Measurements from ENCODE around the gene OPTN.
"Not testable (repeated sequence)": the region's sequence is repeated elsewhere in the genome, so short reads cannot be mapped to it uniquely, and the experiment has no call there.

The OPTN gene

DNA sequence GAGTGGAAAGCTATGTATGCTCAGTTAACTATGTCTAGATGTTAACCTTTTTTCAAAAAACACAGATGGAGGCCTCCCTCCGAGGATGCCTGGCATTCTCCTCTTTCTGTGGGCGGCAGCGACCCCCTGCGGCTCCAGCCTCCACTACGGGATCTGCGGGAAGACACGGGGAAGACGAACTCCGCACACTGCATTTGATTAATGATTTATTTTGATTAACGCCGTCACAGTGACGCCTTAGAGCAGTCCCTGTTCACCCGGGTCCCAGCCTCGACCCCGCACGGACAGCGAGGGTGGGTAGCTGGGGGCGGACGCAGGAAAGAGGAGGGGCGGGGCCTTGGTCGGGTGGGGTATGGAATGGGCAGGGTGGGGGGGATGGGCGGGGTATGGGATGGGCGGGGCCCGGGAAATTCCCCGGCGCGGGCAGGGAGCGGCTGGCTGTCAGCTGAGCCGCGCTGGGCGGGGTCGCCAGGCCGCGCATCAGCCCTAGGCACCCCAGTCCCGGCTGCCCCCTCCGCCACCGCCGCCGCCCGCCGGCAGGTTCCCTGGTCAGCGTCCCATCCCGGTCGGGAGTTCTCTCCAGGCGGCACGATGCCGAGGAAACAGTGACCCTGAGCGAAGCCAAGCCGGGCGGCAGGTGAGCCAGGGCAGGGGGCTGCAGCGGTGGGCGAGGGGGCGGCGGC is at the start of gene OPTN:
OPTN (plus strand) TSS at position 498 of the 683 bp plus-strand sequence. CDS start 8,960 bp downstream, outside the sequence.
- DNase-seq = peak; percentile 38

DNA sequence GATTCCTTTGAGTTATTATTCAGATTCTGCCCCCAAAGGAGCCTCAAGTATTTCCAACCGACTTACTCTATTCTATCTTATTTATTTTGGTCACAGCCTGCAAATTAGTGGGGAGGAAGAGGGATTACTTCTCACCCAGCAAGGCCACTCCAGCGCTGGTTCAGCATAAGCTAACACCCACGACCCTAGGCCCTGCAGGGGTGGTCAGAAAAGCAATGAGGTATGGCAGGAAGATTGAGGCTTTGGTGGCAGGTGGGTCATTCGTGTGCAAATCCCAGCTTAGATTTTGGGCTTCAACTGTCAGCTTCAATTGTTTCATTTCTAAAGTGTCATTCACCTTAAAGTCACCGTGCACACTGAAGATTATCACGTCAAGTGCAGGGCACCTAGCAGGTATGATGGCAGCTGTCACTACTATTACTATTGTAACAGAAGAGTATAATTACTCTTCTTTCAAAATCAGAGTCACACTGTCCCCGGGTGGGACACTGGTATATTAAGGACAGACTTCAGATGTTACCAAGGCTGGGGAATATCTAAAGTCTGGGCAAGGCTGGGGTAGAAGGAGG is 48.8 kb upstream of the OPTN start:
- no peak for DNase-seq

DNA sequence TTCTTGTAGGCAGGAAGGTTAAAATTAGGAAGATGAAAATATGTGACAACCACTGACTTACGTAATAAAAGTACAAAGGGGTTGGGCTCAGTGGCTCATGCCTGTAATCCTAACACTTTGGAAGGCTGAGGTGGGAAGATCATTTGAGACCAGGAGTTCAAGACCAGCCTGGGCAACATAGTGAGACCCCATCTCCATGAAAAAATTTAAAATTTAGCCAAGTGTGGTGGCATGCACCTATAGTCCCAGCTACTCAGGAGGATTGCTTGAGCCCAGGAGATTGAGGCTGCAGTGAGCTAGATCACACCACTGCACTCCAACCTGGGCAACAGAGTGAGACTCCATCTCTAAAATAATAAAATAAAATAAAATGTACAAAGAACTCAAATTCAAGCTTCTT is 46.8 kb upstream of the OPTN start:
- not testable (repeated sequence) for DNase-seq

DNA sequence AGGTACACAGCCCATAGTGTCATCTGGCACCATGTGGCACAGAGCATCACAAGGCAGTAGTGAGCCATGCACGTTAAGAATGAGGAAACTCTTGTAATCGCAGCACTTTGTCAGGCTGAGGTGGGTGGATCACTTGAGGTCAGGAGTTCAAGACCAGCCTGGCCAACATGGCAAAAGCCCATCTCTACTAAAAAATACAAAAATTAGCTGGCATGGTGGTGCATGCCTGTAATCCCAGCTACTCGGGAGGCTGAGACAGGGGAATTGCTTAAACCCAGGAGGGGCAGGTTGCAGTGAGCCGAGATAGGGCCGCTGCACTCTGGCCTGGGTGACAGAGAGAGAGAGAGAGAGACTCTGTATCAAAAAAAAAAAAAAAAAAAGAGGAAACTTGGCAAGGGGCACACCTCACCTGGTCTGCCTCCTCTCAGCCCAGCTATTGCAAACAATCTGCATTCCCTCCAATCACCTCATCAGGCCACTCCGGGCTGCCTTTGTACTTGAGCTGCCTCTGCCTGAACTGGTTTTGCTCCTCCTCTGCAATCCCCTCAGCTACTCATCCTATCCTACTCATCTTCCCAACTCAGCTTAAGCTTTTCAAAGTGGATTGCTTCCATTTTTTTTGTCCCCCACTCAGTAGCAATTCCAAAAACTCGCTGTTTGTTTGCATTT is 46.0 kb upstream of the OPTN start:
- DNase-seq = no peak

DNA sequence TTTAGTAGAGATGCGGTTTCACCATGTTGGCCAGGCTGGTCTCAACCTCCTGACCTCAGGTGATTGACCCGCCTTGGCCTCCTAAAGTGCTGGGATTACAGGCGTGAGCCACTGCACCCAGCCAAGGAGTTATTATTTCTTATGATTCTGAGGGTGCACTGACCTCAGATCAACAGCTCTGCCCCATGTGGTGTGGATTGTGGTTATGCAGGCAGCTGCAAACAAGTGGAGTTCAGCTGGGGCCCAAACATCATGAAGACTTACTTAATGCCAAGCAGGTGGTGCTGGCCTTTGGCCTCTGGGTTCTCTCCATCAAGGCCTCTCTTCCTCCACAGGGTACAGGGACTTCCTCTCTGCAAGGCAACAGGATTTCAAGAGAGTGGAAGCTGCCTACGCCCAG is 45.1 kb upstream of the OPTN start:
- DNase-seq = no peak

DNA sequence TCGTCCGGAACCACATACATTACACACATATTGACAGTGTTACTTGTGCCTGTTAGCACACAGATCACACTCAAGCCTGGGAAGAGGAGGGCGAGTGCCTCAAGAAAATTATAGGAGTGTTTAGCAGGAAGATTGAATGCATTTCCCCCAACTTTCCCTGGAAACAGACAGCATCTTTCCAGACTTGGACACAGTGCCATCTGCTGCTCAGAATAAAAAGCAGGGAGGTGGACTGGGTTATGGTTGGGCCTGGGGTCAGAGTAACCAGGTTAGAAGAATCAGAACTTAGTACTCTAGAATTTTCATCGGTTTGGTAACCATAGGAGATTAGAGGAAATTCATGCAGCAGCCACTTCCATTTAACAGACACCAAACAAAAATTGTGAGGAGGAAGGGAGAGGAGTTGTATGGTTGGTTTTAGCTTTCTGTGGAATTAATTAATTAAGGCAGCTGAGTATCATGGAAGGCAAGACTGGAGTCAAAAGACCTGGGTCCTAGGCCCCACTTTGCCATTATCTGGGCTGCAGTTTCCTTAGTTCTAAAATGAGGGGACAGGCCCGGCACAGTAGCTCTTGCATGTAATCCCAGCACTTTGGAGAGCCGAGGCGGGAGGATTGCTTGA is 43.4 kb upstream of the OPTN start:
- no peak for DNase-seq

DNA sequence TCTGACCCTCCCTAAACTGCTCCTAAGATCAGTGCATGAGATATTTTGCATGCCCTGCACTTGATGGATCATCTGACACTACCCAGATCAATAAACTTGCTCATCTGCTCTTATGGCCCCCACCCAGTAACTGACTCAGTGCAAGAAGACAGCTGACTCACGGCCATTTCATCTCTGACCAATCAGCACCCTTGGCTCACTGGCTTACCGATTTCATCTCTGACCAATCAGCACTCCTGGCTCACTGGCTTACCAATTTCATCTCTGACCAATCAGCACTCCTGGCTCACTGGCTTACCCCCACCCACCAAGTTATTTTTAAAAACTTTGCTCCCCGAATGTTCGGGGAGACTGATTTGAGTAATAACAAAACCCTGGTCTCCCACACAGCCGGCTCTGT is 37.2 kb upstream of the OPTN start:
- DNase-seq = no peak

DNA sequence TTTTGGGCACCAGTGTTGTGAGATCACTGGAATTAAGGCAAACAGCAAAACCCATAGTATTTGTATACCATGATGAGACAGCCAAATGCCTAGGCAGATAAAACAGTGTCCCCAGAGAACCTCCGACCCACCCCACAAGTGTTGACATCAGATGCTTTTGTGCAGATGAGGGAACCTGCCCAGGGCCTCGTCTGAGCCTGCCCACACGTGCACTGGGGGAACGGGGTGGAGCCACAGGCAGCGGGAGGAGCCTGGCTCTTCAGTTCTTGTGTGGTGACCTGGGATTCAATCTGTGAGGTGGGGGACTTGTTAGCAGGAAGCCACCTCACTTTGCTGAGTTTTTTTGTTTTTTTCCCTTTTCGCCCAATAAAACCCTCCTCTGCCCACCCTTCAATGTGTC is 33.4 kb upstream of the OPTN start:
- no peak for DNase-seq

DNA sequence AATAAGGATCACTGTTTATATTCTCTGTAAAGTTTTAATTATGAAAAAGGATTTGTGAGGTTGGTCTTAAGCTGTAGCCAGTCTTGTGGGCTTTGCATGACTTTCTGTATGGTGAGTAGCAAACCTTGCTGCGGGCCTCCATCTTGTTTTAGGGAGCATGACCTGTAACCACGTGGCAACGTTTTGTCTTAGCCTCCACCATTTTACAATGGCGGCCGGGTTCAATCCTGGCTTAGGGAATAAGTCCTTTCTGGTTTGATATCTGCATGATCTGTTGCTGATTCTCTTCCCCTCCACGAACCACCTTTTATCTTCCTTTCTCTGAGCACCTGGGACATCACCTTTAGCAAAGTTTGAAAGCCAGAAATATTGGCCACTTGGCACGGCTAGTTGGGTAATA is 32.5 kb upstream of the OPTN start:
- DNase-seq = no peak

DNA sequence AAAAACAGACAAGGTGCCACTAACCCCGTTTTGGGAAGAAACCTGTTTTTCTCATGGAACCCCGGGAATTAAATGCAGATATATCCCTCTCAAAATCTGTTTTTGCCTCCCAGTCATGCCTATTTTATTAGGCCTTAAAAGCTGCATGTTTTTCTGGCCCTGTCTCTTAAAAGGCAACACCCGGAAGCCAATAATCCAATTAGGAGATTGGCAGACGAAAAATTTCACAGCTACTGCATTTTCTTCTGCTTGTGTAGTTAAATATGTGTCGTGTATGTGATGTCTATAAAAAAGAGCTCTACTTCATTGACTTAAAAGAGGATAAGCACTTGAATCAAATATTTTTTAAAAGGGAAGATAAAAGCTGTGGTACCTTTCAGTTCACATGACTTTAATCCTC is 31.9 kb upstream of the OPTN start:
- no peak for DNase-seq

DNA sequence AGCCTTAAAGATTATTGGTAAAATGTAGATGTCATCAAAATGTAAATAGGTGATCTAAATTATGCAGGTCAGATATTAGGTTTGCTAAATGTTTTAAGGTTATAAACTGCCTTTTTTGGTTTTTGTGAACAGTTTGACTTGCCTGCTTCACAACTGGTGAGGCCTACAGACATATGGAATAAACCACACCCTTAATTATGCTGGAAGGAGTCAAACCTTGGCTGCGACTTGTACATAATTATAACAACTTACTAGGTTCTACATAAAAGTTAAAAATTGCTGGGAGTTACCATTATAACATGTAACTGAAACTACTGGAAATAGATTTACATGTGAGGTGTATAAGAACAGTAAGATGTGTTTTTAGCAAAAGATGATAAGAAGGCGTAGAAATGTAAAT is 31.5 kb upstream of the OPTN start:
- no peak for DNase-seq

DNA sequence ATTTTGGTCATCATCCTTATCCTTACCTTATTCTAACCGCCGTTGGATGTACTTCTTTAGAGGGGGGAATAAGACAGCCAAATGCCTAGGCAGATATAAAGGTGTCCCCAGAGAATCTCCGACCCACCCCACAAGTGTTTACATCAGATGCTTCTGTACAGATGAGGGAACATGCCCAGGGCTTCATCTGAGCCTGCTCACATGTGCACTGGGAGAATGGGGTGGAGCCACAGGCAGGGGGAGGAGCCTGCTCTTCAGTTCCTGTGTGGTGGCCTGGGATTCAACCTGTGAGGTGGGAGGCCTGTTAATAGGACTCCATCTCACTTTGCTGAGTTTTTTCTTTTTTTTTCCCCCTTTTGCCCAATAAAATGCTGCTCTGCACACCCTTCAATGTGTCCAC is 27.6 kb upstream of the OPTN start:
- DNase-seq = no peak

DNA sequence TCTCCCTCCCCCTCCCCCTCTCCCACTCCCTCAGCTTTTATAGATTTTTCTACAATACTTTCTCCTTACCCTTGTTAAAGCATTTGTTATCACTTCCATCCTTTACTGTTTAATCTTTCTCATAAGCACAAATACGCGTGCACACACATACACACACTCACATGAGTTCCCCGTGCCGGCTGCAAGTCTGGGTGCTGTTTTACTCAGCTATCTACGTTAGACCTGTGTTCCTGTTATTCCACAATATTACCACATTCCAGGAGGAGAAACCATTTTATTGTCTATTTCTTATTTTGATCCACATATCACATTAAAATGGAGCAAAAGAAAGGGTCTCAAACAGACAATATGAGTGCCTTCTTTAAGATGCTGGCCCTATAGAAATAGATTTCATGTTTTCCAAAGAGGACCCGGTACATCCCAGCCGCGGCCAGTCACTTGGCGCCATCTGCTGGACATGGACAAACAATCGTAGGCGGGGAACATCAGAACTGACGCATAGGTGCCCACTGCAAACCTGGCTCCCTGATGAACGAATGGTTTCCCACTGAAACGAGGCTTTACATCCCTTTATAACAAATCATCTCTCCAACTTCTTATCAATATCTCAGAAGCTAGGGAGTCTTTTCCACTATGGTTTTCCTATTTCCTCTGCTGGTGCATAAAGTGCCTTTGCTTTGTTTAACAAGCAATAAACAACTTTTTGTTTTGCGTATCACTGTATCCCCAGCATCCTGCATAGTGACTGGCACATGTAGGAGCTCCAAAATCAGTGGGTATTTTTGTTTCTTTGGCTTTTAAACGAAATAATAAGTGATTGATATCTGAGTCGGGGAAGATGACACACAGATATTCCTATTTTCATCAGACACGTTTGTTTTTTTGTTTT is 25.2 kb upstream of the OPTN start:
- DNase-seq = peak; percentile 19

DNA sequence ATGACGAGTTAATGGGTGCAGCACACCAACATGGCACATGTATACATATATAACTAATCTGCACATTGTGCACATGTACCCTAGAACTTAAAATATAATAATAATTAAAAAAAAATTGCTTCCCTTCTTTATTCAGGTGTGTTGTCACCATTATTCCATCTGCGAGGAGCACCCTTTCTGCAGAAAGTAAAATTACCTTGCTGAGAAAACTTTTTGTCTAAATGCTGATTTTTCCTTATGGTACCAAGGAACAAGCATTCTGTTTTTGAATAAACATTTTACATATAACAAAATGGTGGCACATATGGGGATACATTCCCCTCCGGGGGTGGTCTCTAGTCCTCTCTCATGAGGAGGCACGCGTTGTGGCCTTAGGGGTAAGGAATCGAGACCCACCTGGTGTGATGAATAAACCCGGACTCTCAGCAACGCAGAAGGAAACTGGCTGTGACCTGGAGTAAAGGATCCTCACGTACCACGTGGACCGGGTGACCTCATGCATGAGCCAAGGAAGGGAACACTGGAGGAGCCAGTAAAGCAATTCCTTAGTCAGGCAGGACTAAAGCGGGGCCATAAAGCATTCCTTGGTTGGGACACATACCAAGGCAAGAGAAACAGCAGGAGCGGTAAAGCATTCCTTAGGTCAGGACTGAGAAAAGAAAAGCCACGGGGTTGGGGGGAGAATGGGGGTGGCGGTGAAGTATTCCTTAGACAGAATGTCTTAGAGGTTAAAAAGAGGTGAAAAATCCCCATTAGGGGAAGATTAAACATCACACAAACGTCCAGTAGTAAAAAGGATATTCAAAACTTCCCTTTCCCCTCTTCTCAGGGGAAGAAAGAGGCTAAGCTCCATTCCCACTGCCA is 20.8 kb upstream of the OPTN start:
- no peak for DNase-seq

DNA sequence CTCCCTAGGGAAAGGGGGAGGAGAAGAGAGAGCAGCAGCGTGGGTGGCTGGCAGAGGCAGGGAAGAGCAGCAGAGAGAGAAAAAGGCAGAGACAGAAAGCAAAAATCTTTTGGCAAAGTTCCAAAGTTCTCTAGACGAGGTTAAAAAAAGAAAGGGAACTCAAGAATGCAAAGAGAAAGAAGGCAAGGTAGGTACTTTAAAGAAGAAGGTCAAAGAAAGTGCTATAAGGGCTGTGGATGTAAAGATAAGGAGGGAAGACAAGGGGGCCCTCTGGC is 20.2 kb upstream of the OPTN start:
- no peak for DNase-seq

DNA sequence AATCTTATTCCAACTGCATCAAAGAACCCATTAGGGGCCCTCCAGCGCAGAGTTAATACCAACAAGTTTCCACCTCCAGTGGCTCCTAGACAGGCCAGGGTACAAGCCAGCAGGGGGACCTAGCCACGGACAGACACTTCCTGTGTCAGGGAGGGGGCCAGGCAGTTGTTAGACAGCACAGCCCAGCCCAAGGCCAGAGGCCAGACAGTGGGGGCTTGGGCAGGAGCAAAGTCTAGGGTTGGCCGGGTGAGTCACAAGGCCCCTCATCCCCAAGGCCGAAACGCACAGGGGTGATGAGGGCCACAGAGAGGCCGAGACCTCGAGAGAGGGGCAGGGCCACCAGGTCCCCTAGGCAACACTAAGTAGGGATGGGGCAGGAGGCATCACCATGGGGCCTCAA is 19.3 kb upstream of the OPTN start:
- no peak for DNase-seq

DNA sequence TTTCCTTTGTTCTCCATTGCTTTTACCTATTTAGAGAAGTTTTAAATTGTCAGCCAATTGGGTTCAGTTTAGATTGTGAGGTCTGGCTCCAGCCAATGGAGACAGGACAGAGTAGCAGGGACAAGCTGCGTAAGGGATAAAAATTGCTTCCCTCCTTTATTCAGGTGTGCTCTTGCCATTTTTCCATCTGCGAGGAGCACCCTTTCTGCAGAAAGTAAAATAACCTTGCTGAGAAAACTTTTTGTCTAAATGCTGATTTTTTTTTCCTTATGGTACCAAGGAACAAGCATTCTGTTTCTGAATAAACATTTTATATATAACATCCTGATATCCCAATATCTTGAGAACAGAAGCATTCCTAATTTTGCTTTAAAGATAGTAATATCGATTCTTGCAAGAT is 16.3 kb upstream of the OPTN start:
- not testable (repeated sequence) for DNase-seq

DNA sequence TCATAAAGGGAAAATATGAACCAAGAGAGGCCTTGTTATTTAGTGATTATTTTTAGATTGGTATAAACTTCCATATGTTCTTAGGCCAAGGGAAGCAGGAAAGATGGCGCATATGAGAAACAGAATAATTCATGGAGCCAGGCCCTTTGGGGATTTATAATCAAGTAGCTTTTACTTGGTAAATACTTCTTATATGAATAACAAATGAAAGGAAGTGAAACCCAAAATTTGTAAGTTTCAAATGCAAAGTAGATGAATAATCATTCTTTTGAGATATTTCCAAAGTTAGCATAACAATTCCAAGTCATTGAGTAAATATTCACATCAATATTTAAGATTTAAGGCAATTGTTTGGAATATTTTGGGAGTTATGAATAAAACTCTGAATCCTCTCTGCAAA is 13.9 kb upstream of the OPTN start:
- DNase-seq = no peak

DNA sequence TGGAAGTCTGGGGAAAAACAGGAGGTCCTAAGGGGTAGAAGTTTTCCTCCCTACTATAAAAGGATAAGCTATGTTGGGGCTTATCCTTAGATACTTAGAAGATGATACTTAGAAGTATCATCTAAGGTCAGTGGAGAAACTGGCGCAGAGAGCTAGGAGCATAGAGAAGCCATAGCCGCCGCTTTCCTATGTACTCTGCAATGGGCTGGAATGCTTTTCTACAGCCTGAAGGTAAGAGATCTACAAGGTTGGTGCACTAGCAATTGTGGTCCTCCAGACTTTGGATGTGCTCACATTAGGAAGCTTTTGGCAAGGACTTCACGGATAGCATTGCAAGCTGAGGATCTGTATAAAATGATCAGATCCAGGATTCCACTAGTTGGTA is 12.4 kb upstream of the OPTN start:
- DNase-seq = no peak

DNA sequence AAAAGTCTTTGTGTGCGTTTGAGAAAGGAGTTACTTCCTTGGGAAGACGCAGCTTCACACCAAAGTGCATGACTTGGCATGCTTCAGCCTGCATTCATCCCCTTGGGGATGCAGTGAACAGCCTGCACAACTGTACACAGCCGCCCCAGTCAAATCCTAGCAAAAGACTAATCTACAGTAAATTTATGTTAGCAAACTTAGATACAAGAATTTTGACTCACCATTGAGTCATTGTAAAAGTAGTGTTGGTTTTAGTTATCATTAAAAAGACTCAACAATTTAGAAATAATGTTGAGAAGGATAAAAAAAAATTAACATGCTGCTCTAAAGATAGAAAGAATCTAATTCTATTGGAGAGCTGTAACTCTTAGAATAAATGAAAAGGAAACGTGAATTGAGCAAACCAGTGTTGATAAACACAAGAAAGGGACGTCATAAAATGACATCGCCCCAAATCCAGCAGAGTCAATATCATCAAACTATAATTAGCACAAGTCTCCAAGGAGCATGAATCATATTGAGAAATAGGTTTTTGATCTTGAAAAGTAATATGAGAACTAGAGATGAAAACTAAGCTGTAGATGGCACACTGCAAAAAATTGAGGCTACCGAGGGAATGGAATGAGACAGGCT is 11.9 kb upstream of the OPTN start:
- DNase-seq = no peak

DNA sequence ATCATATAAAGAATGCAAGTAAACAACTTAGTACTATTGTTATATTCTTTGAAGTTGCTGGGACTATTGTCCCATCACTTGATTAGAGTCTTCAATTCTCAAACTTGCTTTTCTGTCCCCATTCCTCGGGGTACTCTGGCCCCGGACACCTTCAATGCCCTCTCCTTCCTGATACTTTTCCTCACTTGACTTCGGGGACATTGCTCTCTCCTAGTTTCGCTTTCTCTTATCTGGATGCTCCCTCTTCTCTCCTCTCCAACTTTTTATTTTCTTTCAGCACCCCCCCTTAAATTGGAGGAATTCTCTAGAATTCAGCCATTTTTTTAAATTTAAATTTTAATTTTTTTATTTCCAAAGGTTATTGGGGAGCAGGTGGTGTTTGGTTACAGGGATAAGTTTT is 10.6 kb upstream of the OPTN start:
- DNase-seq = no peak

DNA sequence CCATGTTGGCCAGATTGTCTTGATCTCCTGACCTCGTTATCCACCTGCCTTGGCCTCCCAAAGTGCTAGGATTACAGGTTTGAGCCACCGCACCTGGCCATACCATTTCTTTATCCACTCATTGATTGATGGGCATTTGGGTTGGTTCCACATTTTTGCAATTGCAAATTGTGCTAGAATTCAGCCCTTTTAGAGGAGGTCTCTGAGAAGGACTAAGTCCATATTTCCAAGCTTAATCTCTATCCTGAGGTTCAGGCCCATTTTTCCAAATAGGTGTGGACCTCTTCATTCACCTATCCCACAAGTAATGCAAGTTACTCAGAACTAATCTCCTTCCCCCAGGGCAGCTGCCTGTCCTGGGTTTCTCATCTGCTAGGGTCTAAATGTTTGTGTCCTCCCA is 9.7 kb upstream of the OPTN start:
- no peak for DNase-seq
